ENCODE measurements around the gene KIF2C. TPM values are rescaled to one million over a fixed set of nuclear protein-coding genes. Genes with fewer than 3 reads are reported as not detected.

The KIF2C gene
- total and polyA plus RNA-seq, 9 of the 15 experiments (the other 6 are each of a cell fraction or from before 2014, with no cell fraction given): 84.9 to 226 (median 169) TPM

DNA sequence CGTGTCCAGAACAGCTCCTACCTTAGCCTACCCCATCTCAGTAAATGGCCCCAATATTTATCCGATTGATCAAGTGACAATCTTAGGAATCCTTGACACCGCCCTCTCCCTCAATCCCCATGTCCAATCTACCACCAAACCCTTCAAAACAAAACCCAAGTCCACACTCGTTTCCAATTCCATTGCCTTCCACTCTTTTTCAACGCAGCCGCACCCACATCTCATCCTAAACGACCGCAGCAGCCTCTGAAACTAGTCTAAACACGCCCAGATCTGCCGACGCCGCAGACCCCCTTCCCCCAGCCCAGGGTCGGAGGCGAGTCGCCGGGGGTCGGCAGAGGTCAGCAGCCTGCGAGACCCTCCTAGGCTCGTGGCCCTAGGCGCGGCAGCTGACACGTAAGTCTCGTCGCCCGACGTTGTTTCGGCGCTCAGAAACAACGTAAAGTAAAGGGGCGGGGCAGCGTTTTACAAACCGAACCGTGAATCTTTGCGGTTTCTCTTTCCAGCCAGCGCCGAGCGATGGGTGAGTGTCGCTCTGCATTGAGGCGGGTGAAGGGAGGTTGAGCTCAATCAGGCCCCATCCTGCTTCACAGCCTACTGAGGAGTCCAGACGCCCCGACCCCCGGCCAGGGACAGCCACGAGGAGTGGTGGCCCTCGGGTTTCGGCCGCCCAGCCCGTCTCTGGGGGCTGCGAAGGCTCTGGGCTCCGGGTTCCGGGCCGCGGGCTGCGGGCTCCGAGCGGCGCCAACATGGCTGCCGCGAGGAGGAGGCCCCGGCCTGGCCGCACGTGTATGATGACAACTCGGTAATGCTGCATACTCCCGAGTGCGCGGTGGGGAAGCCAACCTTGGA lies 35.7 kb downstream of the KIF2C start, which contains the start of gene RPS8 (continued):
- TF ChIP-seq, protein P1, sequence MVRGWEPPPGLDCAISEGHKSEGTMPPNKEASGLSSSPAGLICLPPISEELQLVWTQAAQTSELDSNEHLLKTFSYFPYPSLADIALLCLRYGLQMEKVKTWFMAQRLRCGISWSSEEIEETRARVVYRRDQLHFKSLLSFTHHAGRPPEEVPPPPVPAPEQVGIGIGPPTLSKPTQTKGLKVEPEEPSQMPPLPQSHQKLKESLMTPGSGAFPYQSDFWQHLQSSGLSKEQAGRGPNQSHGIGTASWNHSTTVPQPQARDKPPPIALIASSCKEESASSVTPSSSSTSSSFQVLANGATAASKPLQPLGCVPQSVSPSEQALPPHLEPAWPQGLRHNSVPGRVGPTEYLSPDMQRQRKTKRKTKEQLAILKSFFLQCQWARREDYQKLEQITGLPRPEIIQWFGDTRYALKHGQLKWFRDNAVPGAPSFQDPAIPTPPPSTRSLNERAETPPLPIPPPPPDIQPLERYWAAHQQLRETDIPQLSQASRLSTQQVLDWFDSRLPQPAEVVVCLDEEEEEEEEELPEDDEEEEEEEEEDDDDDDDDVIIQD (CRISPR knock-in tag; IDR thresholded peaks at IDR 0.05): no peak
- TF ChIP-seq HLTF (IDR thresholded peaks at IDR 0.05): peak; percentile 97
- TF ChIP-seq, protein P2, sequence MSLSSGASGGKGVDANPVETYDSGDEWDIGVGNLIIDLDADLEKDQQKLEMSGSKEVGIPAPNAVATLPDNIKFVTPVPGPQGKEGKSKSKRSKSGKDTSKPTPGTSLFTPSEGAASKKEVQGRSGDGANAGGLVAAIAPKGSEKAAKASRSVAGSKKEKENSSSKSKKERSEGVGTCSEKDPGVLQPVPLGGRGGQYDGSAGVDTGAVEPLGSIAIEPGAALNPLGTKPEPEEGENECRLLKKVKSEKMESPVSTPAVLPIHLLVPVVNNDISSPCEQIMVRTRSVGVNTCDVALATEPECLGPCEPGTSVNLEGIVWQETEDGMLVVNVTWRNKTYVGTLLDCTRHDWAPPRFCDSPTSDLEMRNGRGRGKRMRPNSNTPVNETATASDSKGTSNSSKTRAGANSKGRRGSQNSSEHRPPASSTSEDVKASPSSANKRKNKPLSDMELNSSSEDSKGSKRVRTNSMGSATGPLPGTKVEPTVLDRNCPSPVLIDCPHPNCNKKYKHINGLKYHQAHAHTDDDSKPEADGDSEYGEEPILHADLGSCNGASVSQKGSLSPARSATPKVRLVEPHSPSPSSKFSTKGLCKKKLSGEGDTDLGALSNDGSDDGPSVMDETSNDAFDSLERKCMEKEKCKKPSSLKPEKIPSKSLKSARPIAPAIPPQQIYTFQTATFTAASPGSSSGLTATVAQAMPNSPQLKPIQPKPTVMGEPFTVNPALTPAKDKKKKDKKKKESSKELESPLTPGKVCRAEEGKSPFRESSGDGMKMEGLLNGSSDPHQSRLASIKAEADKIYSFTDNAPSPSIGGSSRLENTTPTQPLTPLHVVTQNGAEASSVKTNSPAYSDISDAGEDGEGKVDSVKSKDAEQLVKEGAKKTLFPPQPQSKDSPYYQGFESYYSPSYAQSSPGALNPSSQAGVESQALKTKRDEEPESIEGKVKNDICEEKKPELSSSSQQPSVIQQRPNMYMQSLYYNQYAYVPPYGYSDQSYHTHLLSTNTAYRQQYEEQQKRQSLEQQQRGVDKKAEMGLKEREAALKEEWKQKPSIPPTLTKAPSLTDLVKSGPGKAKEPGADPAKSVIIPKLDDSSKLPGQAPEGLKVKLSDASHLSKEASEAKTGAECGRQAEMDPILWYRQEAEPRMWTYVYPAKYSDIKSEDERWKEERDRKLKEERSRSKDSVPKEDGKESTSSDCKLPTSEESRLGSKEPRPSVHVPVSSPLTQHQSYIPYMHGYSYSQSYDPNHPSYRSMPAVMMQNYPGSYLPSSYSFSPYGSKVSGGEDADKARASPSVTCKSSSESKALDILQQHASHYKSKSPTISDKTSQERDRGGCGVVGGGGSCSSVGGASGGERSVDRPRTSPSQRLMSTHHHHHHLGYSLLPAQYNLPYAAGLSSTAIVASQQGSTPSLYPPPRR (CRISPR knock-in tag; IDR thresholded peaks at IDR 0.05; ENCODE audit: borderline replicate concordance): peak; percentile 95
- TF ChIP-seq, protein P3, sequence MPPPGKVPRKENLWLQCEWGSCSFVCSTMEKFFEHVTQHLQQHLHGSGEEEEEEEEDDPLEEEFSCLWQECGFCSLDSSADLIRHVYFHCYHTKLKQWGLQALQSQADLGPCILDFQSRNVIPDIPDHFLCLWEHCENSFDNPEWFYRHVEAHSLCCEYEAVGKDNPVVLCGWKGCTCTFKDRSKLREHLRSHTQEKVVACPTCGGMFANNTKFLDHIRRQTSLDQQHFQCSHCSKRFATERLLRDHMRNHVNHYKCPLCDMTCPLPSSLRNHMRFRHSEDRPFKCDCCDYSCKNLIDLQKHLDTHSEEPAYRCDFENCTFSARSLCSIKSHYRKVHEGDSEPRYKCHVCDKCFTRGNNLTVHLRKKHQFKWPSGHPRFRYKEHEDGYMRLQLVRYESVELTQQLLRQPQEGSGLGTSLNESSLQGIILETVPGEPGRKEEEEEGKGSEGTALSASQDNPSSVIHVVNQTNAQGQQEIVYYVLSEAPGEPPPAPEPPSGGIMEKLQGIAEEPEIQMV (tag; conservative IDR thresholded peaks at IDR 0.05; ENCODE audit: low read depth): no peak
- TF ChIP-seq, protein P4, sequence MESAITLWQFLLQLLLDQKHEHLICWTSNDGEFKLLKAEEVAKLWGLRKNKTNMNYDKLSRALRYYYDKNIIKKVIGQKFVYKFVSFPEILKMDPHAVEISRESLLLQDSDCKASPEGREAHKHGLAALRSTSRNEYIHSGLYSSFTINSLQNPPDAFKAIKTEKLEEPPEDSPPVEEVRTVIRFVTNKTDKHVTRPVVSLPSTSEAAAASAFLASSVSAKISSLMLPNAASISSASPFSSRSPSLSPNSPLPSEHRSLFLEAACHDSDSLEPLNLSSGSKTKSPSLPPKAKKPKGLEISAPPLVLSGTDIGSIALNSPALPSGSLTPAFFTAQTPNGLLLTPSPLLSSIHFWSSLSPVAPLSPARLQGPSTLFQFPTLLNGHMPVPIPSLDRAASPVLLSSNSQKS (CRISPR knock-in tag; IDR thresholded peaks at IDR 0.05): no peak
- TF ChIP-seq BACH1 (tag; IDR thresholded peaks at IDR 0.05): peak; percentile 88
- TF ChIP-seq PHB2 (IDR thresholded peaks at IDR 0.05; ENCODE audit: low read depth): peak; percentile 77
- no peak for TF ChIP-seq ARHGAP35 (IDR thresholded peaks at IDR 0.05; ENCODE audit: partially characterized antibody)
- TF ChIP-seq KDM4B (IDR thresholded peaks at IDR 0.05; ENCODE audit: borderline replicate concordance in 2 of 2, low read depth in 1 of 2): peak; percentile 65 to 71; a peak in 3 of 4 replicates
- TF ChIP-seq, protein P5, sequence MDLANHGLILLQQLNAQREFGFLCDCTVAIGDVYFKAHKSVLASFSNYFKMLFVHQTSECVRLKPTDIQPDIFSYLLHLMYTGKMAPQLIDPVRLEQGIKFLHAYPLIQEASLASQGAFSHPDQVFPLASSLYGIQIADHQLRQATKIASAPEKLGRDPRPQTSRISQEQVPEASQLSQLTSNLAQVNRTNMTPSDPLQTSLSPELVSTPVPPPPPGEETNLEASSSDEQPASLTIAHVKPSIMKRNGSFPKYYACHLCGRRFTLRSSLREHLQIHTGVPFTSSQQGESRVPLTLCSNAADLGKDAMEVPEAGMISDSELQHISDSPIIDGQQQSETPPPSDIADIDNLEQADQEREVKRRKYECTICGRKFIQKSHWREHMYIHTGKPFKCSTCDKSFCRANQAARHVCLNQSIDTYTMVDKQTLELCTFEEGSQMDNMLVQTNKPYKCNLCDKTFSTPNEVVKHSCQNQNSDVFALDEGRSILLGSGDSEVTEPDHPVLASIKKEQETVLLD (IDR thresholded peaks at IDR 0.05): peak; percentile 93
- TF ChIP-seq ZNF133 (CRISPR knock-in tag; IDR thresholded peaks at IDR 0.05): no peak
- no peak for TF ChIP-seq RBM15 (IDR thresholded peaks at IDR 0.05; ENCODE audit: insufficient read depth, low read length)
- TF ChIP-seq FOXK1 (CRISPR knock-in tag; IDR thresholded peaks at IDR 0.05; ENCODE audit: borderline replicate concordance): peak; percentile 96
- TF ChIP-seq EGR1 (conservative IDR thresholded peaks at IDR 0.05): no peak
- no peak for TF ChIP-seq MCM2 (IDR thresholded peaks at IDR 0.05; ENCODE audit: low read depth)
- TF ChIP-seq HNRNPUL1 (IDR thresholded peaks at IDR 0.05; ENCODE audit: low read length): no peak
- TF ChIP-seq ZNF436 (CRISPR knock-in tag; IDR thresholded peaks at IDR 0.05): peak; percentile 47; the same call in 1 of the 2 replicates

Data from K562 (cell line).